ENCODE data around the gene LEF1. TPM values are rescaled to one million over a fixed set of nuclear protein-coding genes. Genes with fewer than 3 reads are reported as not detected.

LEF1 gene
- total RNA-seq, 1 donor from 2014 or later, result 12.5 TPM

- Histone ChIP-seq H3K4me3 (no peak overlapping the region), H3K27ac (no peak overlapping the region), H3K9me3 (no peaks in the 10 kb centered on the region), H3K36me3 (no peaks in the 10 kb centered on the region), H3K27me3 (peaks cover 6% of the 10 kb centered on the region), H3K4me1 (no peaks in the 10 kb centered on the region)
- TF ChIP-seq CTCF (IDR thresholded peaks at IDR 0.05) (no peak), POLR2A (IDR thresholded peaks at IDR 0.05) (no peak), POLR2AphosphoS5 (IDR thresholded peaks at IDR 0.05; ENCODE audit: insufficient read depth in 1 of 2, low read depth in 1 of 2) (no peak)
- intact Hi-C loops (cut with DNase I), result no loop called here
- DNase-seq (ENCODE audit: extremely low spot score in 2 of 2), result no peak
Observed at GRCh38 chr4:108159845-108160244, 8.9 kb downstream of the LEF1 start.

GRCh38 chr4:108157655-108158054 lies 11.1 kb downstream of the LEF1 start:
- no peaks in the 10 kb centered on the region for H3K27me3 ChIP-seq
- no peaks in the 10 kb centered on the region for H3K9me3 ChIP-seq
- H3K27ac ChIP-seq, result no peak overlapping the region
- no peak overlapping the region for H3K4me3 ChIP-seq
- no peaks in the 10 kb centered on the region for H3K36me3 ChIP-seq
- DNase-seq (ENCODE audit: extremely low spot score in 2 of 2), result no peak
- intact Hi-C loops (cut with DNase I), result no loop called here
- no peak for TF ChIP-seq POLR2AphosphoS5 (IDR thresholded peaks at IDR 0.05; ENCODE audit: insufficient read depth in 1 of 2, low read depth in 1 of 2)
- H3K4me1 ChIP-seq, result no peaks in the 10 kb centered on the region

GRCh38 chr4:108156391-108156790 lies 12.3 kb downstream of the LEF1 start:
- no peak overlapping the region for H3K4me3 ChIP-seq
- intact Hi-C loops (cut with DNase I), result no loop called here

GRCh38 chr4:108155373-108155772 lies 13.4 kb downstream of the LEF1 start:
- no peaks in the 10 kb centered on the region for H3K4me1 ChIP-seq
- intact Hi-C loops (cut with DNase I), result no loop called here
- no peak overlapping the region for H3K4me3 ChIP-seq
- no peak for DNase-seq (ENCODE audit: extremely low spot score in 2 of 2)
- H3K36me3 ChIP-seq, result no peaks in the 10 kb centered on the region
- no peaks in the 10 kb centered on the region for H3K27me3 ChIP-seq
- TF ChIP-seq POLR2A (IDR thresholded peaks at IDR 0.05) (no peak), CTCF (IDR thresholded peaks at IDR 0.05) (no peak), POLR2AphosphoS5 (IDR thresholded peaks at IDR 0.05; ENCODE audit: insufficient read depth in 1 of 2, low read depth in 1 of 2) (no peak)
- no peak overlapping the region for H3K27ac ChIP-seq
- H3K9me3 ChIP-seq, result no peaks in the 10 kb centered on the region

More at GRCh38 chr4:108156391-108156790, 12.3 kb downstream of the LEF1 start:
- DNase-seq (ENCODE audit: extremely low spot score in 2 of 2), result no peak
- Histone ChIP-seq H3K27me3 (no peaks in the 10 kb centered on the region), H3K36me3 (no peaks in the 10 kb centered on the region), H3K9me3 (no peaks in the 10 kb centered on the region), H3K4me1 (no peaks in the 10 kb centered on the region), H3K27ac (no peak overlapping the region)
- TF ChIP-seq POLR2A (IDR thresholded peaks at IDR 0.05), result no peak
- TF ChIP-seq POLR2AphosphoS5 (IDR thresholded peaks at IDR 0.05; ENCODE audit: insufficient read depth in 1 of 2, low read depth in 1 of 2), result no peak
- no peak for TF ChIP-seq CTCF (IDR thresholded peaks at IDR 0.05)

GRCh38 chr4:108152980-108153379 lies 15.8 kb downstream of the LEF1 start:
- H3K9me3 ChIP-seq, result no peaks in the 10 kb centered on the region
- DNase-seq (ENCODE audit: extremely low spot score in 2 of 2), result no peak
- H3K36me3 ChIP-seq, result no peaks in the 10 kb centered on the region
- H3K4me3 ChIP-seq, result no peak overlapping the region
- no peak for TF ChIP-seq POLR2AphosphoS5 (IDR thresholded peaks at IDR 0.05; ENCODE audit: insufficient read depth in 1 of 2, low read depth in 1 of 2)
- intact Hi-C loops (cut with DNase I), result no loop called here
- no peaks in the 10 kb centered on the region for H3K27me3 ChIP-seq
- H3K27ac ChIP-seq, result no peak overlapping the region
- no peaks in the 10 kb centered on the region for H3K4me1 ChIP-seq

GRCh38 chr4:108149588-108150380 lies 18.9 kb downstream of the LEF1 start:
- no peak for DNase-seq (ENCODE audit: extremely low spot score in 2 of 2)
- Histone ChIP-seq H3K27me3 (no peaks in the 10 kb centered on the region), H3K36me3 (no peaks in the 10 kb centered on the region), H3K4me3 (no peak overlapping the region), H3K9me3 (no peaks in the 10 kb centered on the region), H3K27ac (no peak overlapping the region), H3K4me1 (no peaks in the 10 kb centered on the region)
- TF ChIP-seq POLR2AphosphoS5 (IDR thresholded peaks at IDR 0.05; ENCODE audit: insufficient read depth in 1 of 2, low read depth in 1 of 2) (no peak), CTCF (IDR thresholded peaks at IDR 0.05) (no peak), POLR2A (IDR thresholded peaks at IDR 0.05) (no peak)
- intact Hi-C loops (cut with DNase I), result no loop called here
